ENCODE results near the gene KIF25.

KIF25 gene

DNA sequence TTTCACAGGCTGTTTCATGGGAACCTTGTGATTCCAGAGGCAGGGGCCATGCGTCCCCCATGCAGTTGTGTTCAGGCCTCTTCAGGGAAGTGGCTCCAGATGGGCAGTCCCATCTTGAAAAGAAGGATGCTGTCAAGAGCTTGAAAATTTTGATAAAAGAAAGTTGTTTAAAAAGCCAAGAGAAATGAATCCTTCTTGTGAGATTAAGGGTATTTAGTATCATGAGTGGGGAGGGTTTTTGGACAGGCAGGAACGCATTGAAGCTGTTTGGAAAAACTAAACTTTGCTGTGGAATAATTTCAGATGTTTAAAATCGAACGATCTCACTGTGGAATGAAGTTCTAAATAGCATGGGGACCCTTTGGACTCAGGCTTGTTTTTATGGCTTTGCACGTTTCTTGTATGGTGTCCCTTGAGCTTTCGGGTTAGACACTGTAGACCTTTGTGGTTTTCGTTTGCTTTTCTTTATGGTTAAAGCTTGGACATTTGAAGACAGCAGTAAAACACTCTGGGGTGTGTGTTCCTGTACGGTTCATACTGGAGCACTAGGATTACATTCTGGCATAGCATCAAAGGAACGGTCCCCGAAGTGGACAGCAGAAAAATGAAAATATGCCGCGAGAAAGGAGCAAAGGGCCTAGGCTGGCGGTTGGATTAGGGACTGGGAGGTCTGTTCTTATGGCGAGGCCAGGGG, 18.2 kb downstream of the KIF25 start:
- Histone ChIP-seq H3K9ac (ENCODE audit: low read depth, low read length) (no peak overlapping the region), H3K27me3 (ENCODE audit: control insufficient read depth, insufficient read depth, low read length) (no peaks in the 10 kb centered on the region), H3K4me3 (ENCODE audit: low read depth, low read length) (no peak overlapping the region), H3K9me3 (ENCODE audit: control insufficient read depth, insufficient read depth, low read length) (no peaks in the 10 kb centered on the region), H3K36me3 (ENCODE audit: control insufficient read depth, insufficient read depth, low read length) (no peaks in the 10 kb centered on the region), H3K4me1 (ENCODE audit: control insufficient read depth, insufficient read depth, low read length) (no peaks in the 10 kb centered on the region)

- Histone ChIP-seq H3K27me3 (ENCODE audit: control insufficient read depth, insufficient read depth, low read length) (no peaks in the 10 kb centered on the region), H3K9ac (ENCODE audit: low read depth, low read length) (no peak overlapping the region), H3K4me3 (ENCODE audit: low read depth, low read length) (no peak overlapping the region), H3K4me1 (ENCODE audit: control insufficient read depth, insufficient read depth, low read length) (no peaks in the 10 kb centered on the region), H3K9me3 (ENCODE audit: control insufficient read depth, insufficient read depth, low read length) (no peaks in the 10 kb centered on the region), H3K36me3 (ENCODE audit: control insufficient read depth, insufficient read depth, low read length) (no peaks in the 10 kb centered on the region)
Observed at GRCh38 chr6:168016176-168016620, 18.7 kb downstream of the KIF25 start.

DNA sequence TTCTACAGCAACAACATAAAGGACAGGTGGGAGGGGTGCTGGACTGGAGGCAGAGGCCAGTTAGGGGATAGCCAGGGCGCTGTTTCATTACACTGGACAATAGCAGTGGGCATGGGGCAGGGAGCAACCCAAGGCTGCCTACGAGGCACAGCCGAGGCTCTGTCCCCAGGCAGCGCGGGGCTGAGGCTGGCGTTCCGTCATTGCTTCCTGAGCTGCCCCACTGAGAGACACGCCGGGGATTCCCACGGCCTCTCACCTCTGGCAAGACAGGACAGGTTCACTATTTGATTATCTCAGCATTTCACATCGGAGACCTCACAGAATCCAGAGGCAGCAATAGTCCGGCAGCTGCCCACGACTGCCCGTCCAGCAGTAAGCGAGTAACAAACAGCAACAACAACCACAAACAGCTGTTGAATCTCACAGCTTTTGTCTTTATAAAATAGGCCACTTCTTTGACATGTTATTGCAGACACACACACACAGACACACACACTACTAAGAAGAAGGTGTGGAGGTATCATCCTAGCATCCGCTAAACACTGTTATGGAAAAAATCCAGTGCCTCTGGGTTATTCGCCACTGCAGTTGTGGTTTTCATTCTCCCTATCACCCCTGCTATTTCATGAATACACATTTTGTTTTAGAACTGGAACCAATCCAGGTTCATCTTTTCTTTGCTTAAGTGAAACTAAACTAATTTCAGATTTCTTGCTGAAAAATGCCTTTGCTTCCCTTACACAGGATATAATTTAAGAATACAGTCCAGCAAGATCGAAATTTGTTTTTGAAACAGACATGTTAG, 19.5 kb downstream of the KIF25 start:
- H3K9ac ChIP-seq (ENCODE audit: low read depth, low read length): no peak overlapping the region
- H3K9me3 ChIP-seq (ENCODE audit: control insufficient read depth, insufficient read depth, low read length): no peaks in the 10 kb centered on the region
- no peaks in the 10 kb centered on the region for H3K27me3 ChIP-seq (ENCODE audit: control insufficient read depth, insufficient read depth, low read length)
- no peaks in the 10 kb centered on the region for H3K4me1 ChIP-seq (ENCODE audit: control insufficient read depth, insufficient read depth, low read length)
- no peaks in the 10 kb centered on the region for H3K36me3 ChIP-seq (ENCODE audit: control insufficient read depth, insufficient read depth, low read length)
- no peak overlapping the region for H3K4me3 ChIP-seq (ENCODE audit: low read depth, low read length)

DNA sequence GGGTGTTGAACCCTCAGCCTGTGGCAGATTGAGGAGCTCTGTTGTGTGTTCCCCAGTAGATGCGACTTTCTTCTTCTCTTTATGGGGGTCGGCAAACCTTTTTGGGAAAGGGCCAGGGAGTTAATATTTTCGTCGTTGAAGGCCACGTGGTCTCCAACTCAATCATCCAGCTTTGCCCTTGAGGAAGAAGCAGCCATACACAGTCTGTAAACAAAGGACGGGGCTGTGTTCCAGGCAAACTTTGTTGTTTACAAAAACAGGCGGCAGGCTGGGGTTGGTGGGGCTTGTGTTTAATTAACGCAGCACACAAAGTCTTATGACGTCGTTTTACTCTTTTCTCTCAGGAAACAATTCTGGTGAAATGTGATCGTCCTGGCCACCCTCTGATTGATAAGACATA, 20.2 kb downstream of the KIF25 start:
- H3K4me3 ChIP-seq (ENCODE audit: low read depth, low read length): no peak overlapping the region
- H3K36me3 ChIP-seq (ENCODE audit: control insufficient read depth, insufficient read depth, low read length): no peaks in the 10 kb centered on the region
- no peak overlapping the region for H3K9ac ChIP-seq (ENCODE audit: low read depth, low read length)
- no peaks in the 10 kb centered on the region for H3K27me3 ChIP-seq (ENCODE audit: control insufficient read depth, insufficient read depth, low read length)
- no peaks in the 10 kb centered on the region for H3K4me1 ChIP-seq (ENCODE audit: control insufficient read depth, insufficient read depth, low read length)
- H3K9me3 ChIP-seq (ENCODE audit: control insufficient read depth, insufficient read depth, low read length): no peaks in the 10 kb centered on the region

DNA sequence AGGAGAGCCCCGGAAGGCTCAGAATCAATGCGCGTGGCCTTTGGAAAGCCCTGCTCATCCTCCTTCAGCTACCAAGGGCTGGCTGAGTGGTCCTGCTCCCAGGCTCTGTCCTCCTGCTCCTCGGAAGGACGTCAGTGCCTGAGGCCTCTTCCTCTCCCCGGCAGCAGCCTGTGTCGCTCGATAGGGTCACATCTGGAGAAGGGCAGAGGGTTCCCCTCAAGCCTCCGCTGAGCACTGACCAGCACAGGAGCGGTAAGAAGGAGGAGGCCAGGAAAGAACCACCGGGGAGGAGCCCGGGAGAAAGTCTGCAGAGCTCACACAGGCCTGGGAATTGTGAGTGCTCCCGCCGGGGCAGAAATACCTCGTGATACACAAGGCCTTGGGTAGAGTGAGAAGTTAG, 21.2 kb downstream of the KIF25 start:
- H3K36me3 ChIP-seq (ENCODE audit: control insufficient read depth, insufficient read depth, low read length): no peaks in the 10 kb centered on the region
- H3K9ac ChIP-seq (ENCODE audit: low read depth, low read length): no peak overlapping the region
- H3K4me1 ChIP-seq (ENCODE audit: control insufficient read depth, insufficient read depth, low read length): no peaks in the 10 kb centered on the region
- H3K4me3 ChIP-seq (ENCODE audit: low read depth, low read length): no peak overlapping the region
- no peaks in the 10 kb centered on the region for H3K9me3 ChIP-seq (ENCODE audit: control insufficient read depth, insufficient read depth, low read length)
- no peaks in the 10 kb centered on the region for H3K27me3 ChIP-seq (ENCODE audit: control insufficient read depth, insufficient read depth, low read length)

DNA sequence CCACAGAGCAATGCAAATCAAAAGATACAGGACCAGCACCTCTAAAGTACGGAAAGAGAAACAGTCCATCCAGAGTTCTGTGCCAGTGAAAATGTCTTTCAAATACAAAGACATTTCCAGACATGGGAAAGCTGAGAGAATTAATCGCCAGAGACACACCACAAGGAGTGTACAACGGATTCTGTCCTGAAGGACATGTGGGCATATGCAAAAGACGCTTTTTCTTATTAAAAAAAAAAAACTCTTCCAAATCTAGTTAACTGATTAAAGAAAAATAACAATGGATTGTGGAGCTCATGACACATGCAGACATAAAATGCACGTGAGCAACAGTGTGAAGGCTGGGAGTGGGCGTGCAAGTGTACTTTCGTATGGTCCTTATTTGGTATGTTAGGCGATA, 22.8 kb downstream of the KIF25 start:
- H3K9ac ChIP-seq (ENCODE audit: low read depth, low read length): no peak overlapping the region
- H3K4me1 ChIP-seq (ENCODE audit: control insufficient read depth, insufficient read depth, low read length): no peaks in the 10 kb centered on the region
- H3K9me3 ChIP-seq (ENCODE audit: control insufficient read depth, insufficient read depth, low read length): no peaks in the 10 kb centered on the region
- H3K36me3 ChIP-seq (ENCODE audit: control insufficient read depth, insufficient read depth, low read length): no peaks in the 10 kb centered on the region
- no peaks in the 10 kb centered on the region for H3K27me3 ChIP-seq (ENCODE audit: control insufficient read depth, insufficient read depth, low read length)
- H3K4me3 ChIP-seq (ENCODE audit: low read depth, low read length): no peak overlapping the region

DNA sequence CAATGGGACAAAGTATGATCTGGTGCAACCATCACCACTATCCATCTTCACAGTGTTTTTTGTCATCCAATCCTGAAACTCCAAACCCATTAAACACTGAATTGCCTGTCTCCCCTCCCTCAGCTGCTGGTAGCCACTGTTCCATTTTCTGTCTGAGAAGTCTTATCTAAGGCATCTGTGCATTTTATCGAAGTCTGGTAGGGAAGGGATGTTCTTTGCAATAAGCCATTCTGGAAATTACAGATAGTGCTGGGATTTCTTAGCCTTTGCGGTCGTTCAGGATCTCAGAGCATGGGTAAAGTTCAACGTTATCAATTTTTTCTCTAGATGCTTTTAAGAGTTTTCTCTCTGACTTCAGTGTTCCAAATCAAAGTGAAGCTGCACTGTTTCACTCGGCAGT, 24.1 kb downstream of the KIF25 start:
- Histone ChIP-seq H3K27me3 (ENCODE audit: control insufficient read depth, insufficient read depth, low read length) (no peaks in the 10 kb centered on the region), H3K9ac (ENCODE audit: low read depth, low read length) (no peak overlapping the region), H3K36me3 (ENCODE audit: control insufficient read depth, insufficient read depth, low read length) (no peaks in the 10 kb centered on the region), H3K4me3 (ENCODE audit: low read depth, low read length) (no peak overlapping the region), H3K9me3 (ENCODE audit: control insufficient read depth, insufficient read depth, low read length) (no peaks in the 10 kb centered on the region), H3K4me1 (ENCODE audit: control insufficient read depth, insufficient read depth, low read length) (no peaks in the 10 kb centered on the region)

DNA sequence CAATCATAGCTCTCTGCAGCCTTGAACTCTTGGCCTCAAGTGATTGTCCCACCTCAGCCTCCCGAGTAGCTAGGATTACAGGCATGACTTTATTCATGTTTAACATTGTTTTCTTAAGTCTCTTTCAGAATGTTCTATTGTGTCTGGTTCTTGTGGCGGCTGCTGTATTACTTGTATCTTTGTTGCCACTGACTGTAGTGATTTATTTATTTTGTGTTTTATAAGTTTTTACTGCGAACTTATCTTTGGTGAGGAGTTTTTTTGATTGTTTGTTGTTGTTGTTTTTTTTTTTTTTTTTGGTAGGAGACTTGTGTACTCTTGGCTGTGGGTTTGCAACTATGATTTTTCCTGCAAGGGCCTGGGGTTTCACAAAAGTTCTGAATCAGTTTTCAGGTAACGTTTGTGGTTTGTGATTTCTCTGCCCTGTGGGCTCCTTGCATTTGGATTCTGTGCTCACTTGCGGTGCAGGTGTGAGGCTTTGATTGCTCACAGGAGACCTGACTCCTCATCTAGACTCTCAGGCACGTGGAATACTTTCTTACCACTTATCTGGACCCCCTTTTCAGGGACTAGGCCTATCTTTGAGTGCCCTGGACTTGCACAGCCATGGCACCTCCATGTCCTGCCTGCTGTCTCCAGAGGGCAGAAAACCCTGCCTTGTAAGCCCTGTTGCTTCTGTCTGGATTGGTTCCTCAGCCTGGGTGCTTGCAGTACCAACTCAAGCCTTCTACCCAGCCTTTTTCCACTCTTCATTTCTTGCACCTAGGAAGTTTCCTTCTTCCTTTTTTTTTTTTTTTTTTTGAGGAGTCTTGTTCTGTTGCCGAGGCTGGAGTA, 25.2 kb downstream of the KIF25 start:
- Histone ChIP-seq H3K4me3 (ENCODE audit: low read depth, low read length) (no peak overlapping the region), H3K9me3 (ENCODE audit: control insufficient read depth, insufficient read depth, low read length) (no peaks in the 10 kb centered on the region), H3K4me1 (ENCODE audit: control insufficient read depth, insufficient read depth, low read length) (no peaks in the 10 kb centered on the region), H3K9ac (ENCODE audit: low read depth, low read length) (no peak overlapping the region), H3K27me3 (ENCODE audit: control insufficient read depth, insufficient read depth, low read length) (no peaks in the 10 kb centered on the region), H3K36me3 (ENCODE audit: control insufficient read depth, insufficient read depth, low read length) (no peaks in the 10 kb centered on the region)

DNA sequence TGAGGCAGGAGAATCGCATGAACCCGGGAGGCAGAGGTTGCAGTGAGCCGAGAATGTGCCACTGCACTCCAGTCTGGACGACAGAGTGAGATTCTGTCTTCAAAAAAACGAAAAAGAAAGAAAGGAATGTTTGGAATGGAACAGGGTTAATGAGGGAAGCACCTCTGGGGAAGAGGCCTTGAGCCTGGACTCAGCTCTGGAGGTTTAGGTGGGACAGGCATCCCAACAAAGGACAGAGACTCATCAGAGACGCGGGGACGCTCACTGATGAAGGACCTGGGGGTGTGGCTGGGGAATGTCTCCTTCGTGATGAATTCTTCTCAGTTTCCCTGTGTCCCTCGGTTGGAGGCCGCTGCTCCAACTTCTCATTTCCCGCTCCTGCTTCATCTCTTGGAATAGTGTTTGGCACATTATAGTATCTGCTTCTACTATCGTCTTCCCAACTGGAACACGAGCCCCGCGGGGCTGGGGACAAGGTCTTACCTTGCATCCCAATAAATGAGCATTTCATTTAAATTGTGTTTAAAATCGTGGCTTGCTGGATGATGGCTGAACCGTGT, 27.6 kb downstream of the KIF25 start:
- Histone ChIP-seq H3K27me3 (ENCODE audit: control insufficient read depth, insufficient read depth, low read length) (no peaks in the 10 kb centered on the region), H3K36me3 (ENCODE audit: control insufficient read depth, insufficient read depth, low read length) (no peaks in the 10 kb centered on the region), H3K9ac (ENCODE audit: low read depth, low read length) (no peak overlapping the region), H3K9me3 (ENCODE audit: control insufficient read depth, insufficient read depth, low read length) (no peaks in the 10 kb centered on the region), H3K4me1 (ENCODE audit: control insufficient read depth, insufficient read depth, low read length) (no peaks in the 10 kb centered on the region), H3K4me3 (ENCODE audit: low read depth, low read length) (no peak overlapping the region)

GRCh38 chr6:168025831-168026710, 28.6 kb downstream of the KIF25 start:
- Histone ChIP-seq H3K9ac (ENCODE audit: low read depth, low read length) (no peak overlapping the region), H3K27me3 (ENCODE audit: control insufficient read depth, insufficient read depth, low read length) (no peaks in the 10 kb centered on the region), H3K4me3 (ENCODE audit: low read depth, low read length) (no peak overlapping the region), H3K36me3 (ENCODE audit: control insufficient read depth, insufficient read depth, low read length) (no peaks in the 10 kb centered on the region), H3K9me3 (ENCODE audit: control insufficient read depth, insufficient read depth, low read length) (no peaks in the 10 kb centered on the region), H3K4me1 (ENCODE audit: control insufficient read depth, insufficient read depth, low read length) (no peaks in the 10 kb centered on the region)

- Histone ChIP-seq H3K27me3 (ENCODE audit: control insufficient read depth, insufficient read depth, low read length) (no peaks in the 10 kb centered on the region), H3K4me3 (ENCODE audit: low read depth, low read length) (no peak overlapping the region), H3K9me3 (ENCODE audit: control insufficient read depth, insufficient read depth, low read length) (no peaks in the 10 kb centered on the region), H3K4me1 (ENCODE audit: control insufficient read depth, insufficient read depth, low read length) (no peaks in the 10 kb centered on the region), H3K36me3 (ENCODE audit: control insufficient read depth, insufficient read depth, low read length) (no peaks in the 10 kb centered on the region), H3K9ac (ENCODE audit: low read depth, low read length) (no peak overlapping the region)
Observed at GRCh38 chr6:168026925-168027324, 29.5 kb downstream of the KIF25 start.
